Progenitor cell of endocrine pancreas (in vitro differentiated cells): ENCODE measurements around the gene TSSK2. TPM values are rescaled to one million over a fixed set of nuclear protein-coding genes. Genes with fewer than 3 reads are reported as not detected.

Source experiments
- DNase-seq: peaks from one replicate; pipeline ENCODE4 v3.0.0; 2021; ENCODE audit warnings: low spot score; ENCODE audit not compliant: unreplicated experiment
- H3K27ac Mint-ChIP-seq: 2 replicates; pipeline ENCODE4 v1.8.0; 2021; ENCODE audit warnings: mild to moderate bottlenecking, moderate library complexity, mixed read lengths
- H3K27me3 Mint-ChIP-seq: 2 replicates; pipeline ENCODE4 v1.8.0; 2021; ENCODE audit warnings: mixed read lengths
- H3K36me3 Mint-ChIP-seq: 2 replicates; pipeline ENCODE4 v1.8.0; 2022; ENCODE audit warnings: mixed read lengths; ENCODE audit not compliant: insufficient read depth
- H3K4me1 Mint-ChIP-seq: 2 replicates; pipeline ENCODE4 v1.8.0; 2021; ENCODE audit warnings: low read depth, mixed read lengths
- H3K4me3 Mint-ChIP-seq: 2 replicates; pipeline ENCODE4 v1.8.0; 2021; ENCODE audit warnings: low read depth, mild to moderate bottlenecking, moderate library complexity, mixed read lengths
- H3K9me3 Mint-ChIP-seq: 2 replicates; pipeline ENCODE4 v1.8.0; 2021; ENCODE audit warnings: low read depth, mixed read lengths
- CTCF ChIP-seq: fragments of 200-600 bp; sonication (generic); IDR thresholded peaks from one replicate; pipeline ENCODE4 v1.5.0; 2021; ENCODE audit warnings: antibody characterized with exemption, mild to moderate bottlenecking; ENCODE audit not compliant: unreplicated experiment
- total RNA-seq: library from RNA; stranded (reverse); gene quantifications from 2 replicates; pipeline ENCODE4 v1.2.1, GENCODE V29; 2021

Gene TSSK2
- total RNA-seq, 1 donor from 2014 or later = not detected

DNA sequence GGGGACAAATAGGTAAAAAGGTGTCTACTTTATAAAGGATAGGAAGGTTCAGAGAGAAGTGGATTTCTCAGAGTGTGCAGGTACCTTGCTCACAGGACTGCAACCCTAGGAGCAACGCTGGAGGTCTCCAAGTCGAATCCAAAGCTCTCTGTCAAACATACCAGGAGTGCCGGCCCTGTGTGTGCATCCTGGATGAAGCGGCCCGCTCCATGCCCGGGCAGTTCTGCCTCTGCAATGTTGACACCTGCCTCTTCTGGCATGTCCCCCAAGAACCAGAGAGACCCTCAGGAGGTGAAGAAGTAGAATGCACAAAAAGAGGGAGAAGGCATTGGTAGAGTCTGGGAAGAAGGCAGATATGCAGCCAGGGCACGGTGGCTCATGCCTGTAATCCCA, 3.1 kb upstream of the TSSK2 start:
- Mint-ChIP-seq H3K9me3 (no peaks in the 10 kb centered on the region), H3K27me3 (no peaks in the 10 kb centered on the region), H3K4me1 (peaks cover 5% of the 10 kb centered on the region), H3K27ac (no peak overlapping the region), H3K4me3 (no peak overlapping the region), H3K36me3 (peaks cover 2% of the 10 kb centered on the region)
- DNase-seq = no peak
- no peak for TF ChIP-seq CTCF

DNA sequence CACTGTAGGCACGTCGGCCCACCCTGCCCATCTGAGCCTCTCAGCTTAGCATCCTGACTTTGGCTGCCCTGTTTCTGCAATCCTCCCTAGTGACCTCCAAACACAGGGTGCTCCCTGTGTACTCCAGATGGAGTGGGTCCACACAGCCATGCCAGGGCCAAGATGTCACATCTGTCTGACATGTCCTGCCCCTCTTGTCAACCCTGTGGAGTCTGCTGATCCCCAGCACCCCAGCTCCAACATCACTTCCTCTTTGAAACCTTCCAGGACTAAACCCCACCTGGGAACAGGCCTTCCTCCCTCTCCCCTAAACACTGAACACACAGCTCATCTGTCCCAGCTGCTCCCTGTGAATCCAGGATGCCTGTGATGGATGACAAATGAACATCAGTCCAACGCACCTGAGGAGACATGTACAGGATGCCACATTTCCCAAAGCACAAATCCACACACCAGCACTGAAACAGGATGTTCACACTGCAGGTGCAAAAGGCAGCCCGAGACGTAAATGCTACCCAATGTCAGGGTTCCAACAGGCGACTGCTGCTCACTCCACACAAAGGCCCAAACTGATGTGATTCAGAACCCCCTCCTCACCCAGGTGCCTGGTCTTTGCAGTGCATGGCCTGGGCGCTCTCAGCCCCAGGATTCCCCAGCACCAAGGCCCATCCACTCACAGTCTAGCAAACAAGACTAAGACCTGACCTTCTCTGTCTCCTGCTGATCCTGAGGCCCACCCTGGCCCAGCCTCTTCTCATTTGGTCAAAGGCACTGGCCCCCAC, 2.0 kb upstream of the TSSK2 start:
- no peak overlapping the region for H3K27ac Mint-ChIP-seq
- H3K4me3 Mint-ChIP-seq = no peak overlapping the region
- H3K4me1 Mint-ChIP-seq = no peaks in the 10 kb centered on the region
- TF ChIP-seq CTCF = no peak
- peaks cover 2% of the 10 kb centered on the region for H3K36me3 Mint-ChIP-seq
- no peak for DNase-seq
- no peaks in the 10 kb centered on the region for H3K9me3 Mint-ChIP-seq
- H3K27me3 Mint-ChIP-seq = no peaks in the 10 kb centered on the region

DNA sequence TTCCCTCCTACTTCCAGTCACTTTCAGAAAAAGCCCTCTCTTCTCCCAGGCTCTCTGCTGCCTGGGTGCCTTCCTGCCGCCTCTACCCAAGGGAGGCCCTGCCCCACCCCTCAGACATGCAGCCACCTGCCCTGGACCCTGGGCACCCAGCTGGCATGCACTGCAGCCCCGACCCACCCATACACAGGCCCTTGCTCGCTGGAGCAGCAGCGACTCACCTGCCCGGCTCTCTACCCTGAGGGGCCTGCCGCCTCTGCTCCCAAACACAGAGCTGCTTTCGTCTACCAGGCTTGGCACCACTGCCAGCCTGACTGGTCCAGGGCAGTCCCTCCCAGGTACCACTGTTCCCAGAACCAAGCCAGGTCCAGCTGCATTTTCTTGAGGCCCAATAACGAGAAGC, 1.2 kb upstream of the TSSK2 start:
- Mint-ChIP-seq H3K27ac (peak overlapping the region; percentile 2), H3K4me1 (no peaks in the 10 kb centered on the region), H3K36me3 (peaks cover 2% of the 10 kb centered on the region), H3K9me3 (no peaks in the 10 kb centered on the region), H3K27me3 (no peaks in the 10 kb centered on the region), H3K4me3 (no peak overlapping the region)
- no peak for TF ChIP-seq CTCF
- no peak for DNase-seq

DNA sequence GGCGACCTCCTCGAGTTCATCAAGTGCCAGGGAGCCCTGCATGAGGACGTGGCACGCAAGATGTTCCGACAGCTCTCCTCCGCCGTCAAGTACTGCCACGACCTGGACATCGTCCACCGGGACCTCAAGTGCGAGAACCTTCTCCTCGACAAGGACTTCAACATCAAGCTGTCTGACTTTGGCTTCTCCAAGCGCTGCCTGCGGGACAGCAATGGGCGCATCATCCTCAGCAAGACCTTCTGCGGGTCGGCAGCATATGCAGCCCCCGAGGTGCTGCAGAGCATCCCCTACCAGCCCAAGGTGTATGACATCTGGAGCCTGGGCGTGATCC, 542 bp downstream of the TSSK2 start:
- Mint-ChIP-seq H3K36me3 (peaks cover 6% of the 10 kb centered on the region), H3K9me3 (no peaks in the 10 kb centered on the region), H3K4me1 (no peaks in the 10 kb centered on the region), H3K27ac (no peak overlapping the region), H3K27me3 (no peaks in the 10 kb centered on the region), H3K4me3 (no peak overlapping the region)
- TF ChIP-seq CTCF = no peak
- no peak for DNase-seq

GRCh38 chr22:19132153-19132552, 1.0 kb downstream of the TSSK2 start:
- no peaks in the 10 kb centered on the region for H3K27me3 Mint-ChIP-seq
- H3K9me3 Mint-ChIP-seq = no peaks in the 10 kb centered on the region
- H3K4me3 Mint-ChIP-seq = no peak overlapping the region
- H3K27ac Mint-ChIP-seq = no peak overlapping the region
- DNase-seq = no peak
- no peaks in the 10 kb centered on the region for H3K4me1 Mint-ChIP-seq
- peaks cover 7% of the 10 kb centered on the region for H3K36me3 Mint-ChIP-seq
- TF ChIP-seq CTCF = no peak
